Myocyte (in vitro differentiated cells): ENCODE results near the gene PNLIPRP2. TPM values are rescaled to one million over a fixed set of nuclear protein-coding genes. Genes with fewer than 3 reads are reported as not detected.

ENCODE experiments used
- DNase-seq: peaks from one replicate; pipeline ENCODE4 v3.0.0-alpha.2; 2012; ENCODE audit warnings: low read depth
- total RNA-seq: library from RNA; depleted of rRNA; stranded (reverse); fragments of >200 nt; gene quantifications from 2 replicates; pipeline ENCODE4 v1.2.3, GENCODE V29; 2014

The PNLIPRP2 gene
- total RNA-seq, 1 donor from 2014 or later, result not detected

DNA sequence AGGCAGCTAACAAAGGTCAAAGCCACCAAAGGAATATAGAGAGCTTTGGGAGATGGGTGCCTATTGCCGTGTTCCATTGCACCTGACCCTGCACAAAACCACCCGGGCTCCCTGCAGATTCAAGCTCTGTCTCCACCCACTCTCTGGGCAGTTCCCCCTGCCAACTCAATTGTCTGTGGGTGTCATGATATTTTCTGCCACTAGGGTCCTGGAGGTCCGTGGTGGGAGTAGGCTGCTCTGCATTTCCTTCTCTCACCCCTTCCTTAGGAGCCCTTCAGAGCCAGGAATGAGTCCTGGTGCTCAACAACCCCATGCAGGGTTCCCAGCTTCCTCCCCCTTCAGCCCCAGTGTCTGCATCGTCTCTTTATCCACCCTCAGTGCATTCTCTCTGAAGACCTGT is 34.1 kb downstream of the PNLIPRP2 start:
- peak; percentile 7 for DNase-seq

DNA sequence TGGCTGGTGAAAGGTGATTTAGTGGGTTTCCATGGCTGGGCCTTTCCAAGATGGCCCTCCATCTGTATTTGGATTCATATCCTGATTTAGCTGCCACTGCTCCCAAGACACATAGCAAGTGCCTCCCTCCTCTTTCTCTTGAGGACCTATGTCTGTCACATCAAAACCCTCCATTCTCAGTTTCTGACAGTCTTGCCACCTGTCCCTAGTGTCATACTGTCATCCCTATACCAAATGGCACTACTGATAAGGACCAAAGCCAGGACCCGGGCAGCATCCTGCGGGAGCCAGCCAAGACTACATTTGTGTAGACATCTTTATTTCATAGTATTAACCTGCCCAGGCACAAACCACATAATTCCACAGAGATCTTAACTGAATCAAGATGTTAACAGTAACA is 34.8 kb downstream of the PNLIPRP2 start:
- no peak for DNase-seq

DNA sequence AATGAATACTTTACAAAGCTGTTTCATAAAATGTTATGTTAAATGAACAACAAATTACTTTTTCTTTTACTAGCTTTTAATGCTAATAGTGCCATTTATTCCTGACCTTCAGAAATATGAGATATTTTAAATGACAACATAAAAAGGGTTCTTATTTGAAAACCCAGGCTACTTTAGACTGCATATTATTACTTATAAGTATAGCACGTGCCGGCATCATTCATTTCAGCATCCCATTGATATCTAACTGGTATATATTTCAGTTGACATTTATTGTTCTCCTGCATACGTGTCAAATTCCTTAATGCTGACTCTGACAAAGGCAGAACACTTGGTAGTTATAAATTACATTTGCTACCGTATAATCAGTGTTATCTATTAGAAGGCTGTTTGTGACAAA is 35.3 kb downstream of the PNLIPRP2 start:
- no peak for DNase-seq

DNA sequence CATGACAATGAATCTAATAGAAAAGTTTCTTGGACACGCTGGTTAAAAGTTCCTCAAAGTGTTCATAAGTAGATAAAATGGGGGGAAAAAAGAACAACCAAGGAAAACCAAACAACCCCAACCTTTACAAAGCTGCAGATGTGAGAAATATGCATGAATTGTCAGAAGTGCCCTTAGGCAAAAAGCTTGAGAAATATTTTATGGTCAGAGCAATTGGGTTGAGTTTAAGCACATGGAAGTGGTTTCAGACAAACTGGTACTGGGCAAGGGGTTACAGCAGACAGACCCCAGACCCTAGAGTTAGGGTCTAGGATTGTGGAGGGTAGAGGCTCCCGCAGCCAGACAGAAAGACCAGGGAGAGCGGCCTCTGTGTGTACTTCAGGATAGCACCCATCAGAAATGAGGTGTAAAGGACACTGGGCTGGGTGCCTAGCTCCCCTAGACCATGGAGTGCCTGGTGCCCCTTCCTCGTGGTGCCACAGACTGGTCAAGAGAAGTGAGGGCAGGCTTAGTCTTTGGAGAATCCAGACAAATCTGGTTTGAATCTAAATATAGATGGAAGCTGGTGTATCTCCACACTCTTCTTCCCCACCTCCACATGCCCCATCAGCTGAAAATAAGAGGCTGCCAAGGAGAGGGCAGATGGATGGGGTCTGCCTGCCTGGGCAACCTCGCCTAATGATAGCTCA is 37.3 kb downstream of the PNLIPRP2 start:
- DNase-seq, result no peak

DNA sequence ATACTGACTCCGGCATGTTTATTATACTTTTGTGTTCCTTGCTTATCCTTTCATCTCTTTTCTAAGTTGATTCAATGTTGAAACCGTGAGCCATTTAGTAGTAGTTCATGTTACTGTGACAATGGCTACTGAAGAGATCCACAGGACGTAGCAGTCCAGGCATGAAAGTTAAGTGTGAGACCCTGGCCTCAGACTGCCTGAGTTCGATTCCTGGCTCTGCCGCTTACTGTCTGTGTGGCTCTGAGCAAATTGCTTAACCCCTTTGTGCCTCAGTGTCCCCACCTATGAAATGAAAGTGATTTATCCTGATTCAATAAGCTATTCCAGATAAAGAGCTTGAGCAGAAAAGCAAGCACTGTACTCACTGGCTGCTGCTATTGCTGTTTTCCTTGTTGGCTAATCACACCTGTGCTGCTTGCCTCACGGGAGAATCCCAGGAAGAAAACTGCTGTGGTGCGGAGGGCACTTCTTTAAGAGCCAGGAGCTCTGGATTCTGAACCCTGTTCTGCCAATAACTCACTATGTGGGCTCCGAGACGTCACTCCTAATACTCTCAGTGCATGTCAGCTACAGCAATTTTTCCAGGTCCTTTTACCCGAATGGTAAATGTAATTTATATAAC is 38.4 kb downstream of the PNLIPRP2 start:
- no peak for DNase-seq

DNA sequence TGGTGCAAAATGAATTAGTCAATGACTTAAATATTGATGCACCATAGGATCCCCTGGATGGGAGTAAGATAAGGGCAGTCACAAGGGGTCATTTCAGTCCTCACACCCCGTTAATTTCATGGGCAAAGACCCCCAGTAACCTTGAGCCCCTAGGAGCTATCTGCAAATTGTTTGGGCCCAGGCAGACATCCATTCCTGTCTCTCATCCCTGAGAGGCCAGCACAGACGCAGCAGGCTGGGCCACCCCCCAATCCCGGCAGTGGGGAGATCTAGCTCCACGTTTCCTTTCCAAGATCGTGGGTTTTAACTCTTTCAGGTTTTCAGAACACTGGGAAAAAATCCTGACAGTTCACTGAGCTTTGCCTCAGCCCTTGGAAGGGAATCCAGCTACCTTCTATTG is 40.1 kb downstream of the PNLIPRP2 start:
- no peak for DNase-seq

DNA sequence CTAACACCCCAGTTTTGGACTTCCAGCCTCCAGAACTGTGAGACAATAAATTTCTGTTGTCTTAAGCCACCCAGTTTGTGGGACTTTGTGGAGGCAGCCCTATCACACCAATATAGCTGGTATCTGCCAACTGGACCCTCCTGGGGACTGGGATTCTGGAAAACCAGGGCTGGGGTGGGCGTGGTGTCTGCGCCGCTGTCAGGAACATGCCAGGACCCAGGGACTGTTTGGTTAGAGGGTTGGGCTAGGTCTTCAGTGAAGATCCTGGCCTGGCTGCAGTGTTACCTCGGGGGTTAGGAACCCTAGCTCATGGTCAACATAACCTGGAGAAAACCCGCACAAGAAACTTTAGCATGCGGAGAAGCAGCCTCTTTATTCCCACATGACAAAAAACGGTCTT is 42.6 kb downstream of the PNLIPRP2 start:
- DNase-seq, result no peak

DNA sequence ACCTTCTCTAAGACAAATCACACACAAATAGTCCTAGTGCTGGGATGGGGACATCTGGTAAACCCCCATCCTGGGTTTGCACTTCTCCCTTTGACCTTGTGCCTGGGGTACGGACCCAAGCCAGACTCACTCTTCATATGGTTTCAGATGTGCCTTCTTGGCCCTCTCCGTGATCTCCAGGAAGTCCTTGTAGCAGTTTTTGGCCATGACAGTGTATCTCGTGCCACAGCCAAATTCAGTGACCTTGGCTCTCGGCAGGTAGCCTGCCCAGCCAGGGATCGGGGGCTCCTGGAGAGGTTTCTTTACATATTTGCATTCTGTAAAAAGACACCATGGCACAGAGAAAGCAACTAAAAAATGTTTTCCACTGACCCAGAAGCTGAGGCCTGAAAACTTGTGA is 43.9 kb downstream of the PNLIPRP2 start:
- DNase-seq, result no peak

DNA sequence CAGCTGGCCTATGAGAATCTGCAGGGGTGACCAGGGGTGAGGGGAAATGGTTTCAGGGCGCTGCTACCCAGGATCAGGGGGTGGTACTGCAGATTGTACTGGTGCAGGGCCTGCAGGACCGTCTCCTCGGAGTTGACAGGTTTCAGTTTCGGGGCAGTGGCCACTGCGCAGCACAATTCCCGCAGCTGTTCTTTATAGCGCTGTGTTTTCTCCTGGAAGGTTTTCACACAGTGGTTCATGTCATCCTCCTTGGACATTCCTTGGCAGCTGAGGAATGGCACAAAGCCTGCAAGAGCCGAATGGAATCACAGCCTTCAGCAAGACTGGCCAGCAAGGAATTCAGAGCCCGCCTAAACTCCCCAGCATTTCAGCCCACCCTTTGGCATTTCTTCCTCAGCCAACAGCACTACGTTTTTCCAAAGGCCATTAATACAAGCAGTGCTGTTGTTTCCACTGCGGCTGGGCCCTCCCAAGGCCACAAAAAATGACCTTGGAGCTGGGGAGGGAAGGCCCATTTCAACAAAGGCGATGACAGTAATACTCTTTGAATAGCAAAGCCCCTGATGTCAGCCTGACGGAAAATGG is 44.9 kb downstream of the PNLIPRP2 start:
- DNase-seq, result peak; percentile 95

DNA sequence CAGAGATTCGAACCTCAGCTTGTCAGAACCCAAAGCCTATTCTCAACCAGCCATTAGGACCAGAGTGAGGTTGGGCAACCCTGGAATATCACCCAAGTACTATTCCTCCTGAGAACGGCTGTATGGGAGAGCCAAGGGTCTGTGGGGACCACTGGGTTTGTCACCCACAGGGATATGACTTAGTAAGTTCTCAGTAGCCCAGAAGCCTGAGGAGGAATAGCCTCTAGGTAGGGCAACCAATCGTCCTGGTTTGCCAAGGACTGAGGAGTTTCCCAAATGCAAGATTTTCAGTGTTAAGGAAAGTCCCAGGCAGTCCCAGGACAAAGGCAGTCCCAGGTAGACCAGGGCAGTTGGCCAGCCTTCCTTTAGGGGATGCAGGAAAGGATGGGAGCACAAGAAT is 46.7 kb downstream of the PNLIPRP2 start:
- DNase-seq, result no peak

DNA sequence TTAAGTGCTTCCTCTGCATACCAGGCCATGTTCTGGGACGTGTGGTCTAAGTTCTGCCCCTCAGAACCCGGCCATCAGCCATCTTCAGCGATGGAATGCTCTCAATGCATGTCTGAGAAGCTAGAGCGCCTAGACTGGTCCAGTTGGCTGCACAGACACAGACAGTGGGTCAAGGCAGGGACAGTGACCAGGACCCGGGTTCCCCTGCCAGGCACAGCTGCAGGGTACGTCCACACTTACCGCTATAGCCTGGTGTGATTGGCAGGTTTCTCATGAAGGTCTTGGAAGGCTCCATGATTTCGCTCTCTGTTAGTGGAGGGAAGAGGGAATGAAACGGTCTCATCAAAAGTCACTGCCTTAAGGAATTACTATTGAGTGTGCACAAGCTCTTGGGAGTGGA is 47.3 kb downstream of the PNLIPRP2 start:
- no peak for DNase-seq

DNA sequence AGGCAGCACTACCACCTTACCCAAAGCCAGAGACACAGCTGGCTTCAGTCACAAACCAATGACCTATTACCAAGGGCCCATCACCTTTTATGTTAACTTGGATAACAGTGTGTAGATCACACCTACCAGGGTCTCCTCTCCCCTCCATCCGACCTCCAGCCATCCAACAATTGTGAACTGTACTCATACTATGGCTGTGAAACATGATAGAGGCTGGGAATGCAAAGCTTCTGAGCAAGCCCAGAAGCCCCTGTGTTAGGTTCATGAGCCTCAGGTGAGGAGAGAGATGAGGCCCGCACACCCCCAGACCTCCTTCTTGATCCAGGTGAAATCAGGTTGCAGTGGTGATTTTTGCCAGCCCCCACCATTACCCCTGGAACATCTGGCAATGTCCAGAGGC is 47.7 kb downstream of the PNLIPRP2 start:
- no peak for DNase-seq

DNA sequence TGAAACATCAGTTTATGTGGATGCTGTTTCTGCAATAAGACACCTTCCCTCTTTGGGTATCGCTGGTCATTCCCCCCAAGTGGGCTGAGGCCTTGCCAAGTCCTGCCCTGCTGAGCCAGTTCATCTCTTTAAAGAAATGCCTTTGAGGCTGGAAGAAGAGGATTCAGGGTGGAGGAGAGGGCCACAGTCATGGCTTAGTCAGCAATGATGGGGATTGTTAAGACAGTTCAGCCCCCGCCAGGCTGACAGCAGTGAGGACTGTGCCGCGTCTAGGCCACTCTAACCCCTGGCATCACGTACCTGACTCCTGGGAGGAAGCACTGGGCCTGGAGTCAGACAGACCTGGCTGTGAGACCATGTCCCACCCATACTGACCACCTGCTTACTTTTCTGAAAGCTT is 48.3 kb downstream of the PNLIPRP2 start:
- DNase-seq, result no peak

DNA sequence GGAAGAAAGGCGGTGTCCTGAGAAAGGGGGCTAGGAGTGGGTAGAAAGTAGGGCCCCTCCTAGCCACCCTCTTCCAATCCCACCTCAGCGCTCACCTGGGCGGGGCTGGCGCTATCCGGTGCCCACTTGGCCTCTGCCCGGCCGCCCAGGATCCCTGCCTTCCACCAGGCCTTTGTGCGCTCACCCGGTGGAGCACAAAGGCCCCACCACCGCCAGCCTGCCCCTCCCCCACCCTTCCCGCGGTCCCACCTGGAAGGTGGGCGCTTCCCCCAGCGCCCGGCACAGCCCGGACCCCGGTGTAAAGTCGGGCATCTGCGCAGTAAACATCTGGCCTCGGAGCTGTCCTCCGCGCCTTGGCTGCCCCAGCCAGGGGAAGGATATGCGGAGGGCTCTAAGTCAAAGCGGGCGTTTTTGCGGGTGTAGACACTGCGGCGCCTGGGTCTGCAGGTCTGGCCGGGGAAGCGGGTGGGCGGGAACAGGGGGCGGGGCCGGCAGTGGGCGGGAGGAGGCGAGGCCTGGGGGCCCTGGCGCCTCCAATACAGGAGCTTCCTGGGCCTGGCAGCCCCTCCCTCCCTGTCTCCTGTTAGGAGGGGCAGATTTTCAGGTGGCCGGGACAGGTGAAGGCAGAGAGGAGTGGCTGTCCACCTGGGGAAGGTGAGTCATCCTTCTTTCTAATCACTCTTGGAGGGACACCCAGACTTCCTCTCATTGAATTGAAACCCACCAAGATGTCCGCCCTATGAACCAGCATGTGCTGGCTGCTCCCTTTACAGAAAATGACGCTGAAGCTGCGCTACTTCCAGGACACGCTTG is 49.3 kb downstream of the PNLIPRP2 start:
- no peak for DNase-seq

DNA sequence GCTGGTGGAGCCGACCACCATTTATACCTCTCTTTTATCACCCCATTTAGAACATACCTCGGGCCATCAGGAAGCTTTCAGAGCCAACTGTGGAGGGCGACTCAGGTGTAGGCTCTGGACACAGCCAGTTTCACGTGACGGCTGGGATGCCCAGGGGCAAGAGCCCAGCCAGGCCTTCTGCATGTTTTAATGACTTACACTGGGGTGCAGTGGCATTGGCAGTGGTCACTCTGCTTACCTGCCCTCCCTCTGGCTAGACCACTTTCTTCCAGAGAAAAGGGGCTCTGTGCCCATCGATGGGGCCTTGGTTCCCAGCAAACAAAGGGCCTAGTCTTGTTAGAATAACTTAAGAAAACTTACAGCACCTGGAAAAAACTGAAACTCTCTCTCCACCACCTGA is 50.0 kb downstream of the PNLIPRP2 start:
- DNase-seq, result no peak

DNA sequence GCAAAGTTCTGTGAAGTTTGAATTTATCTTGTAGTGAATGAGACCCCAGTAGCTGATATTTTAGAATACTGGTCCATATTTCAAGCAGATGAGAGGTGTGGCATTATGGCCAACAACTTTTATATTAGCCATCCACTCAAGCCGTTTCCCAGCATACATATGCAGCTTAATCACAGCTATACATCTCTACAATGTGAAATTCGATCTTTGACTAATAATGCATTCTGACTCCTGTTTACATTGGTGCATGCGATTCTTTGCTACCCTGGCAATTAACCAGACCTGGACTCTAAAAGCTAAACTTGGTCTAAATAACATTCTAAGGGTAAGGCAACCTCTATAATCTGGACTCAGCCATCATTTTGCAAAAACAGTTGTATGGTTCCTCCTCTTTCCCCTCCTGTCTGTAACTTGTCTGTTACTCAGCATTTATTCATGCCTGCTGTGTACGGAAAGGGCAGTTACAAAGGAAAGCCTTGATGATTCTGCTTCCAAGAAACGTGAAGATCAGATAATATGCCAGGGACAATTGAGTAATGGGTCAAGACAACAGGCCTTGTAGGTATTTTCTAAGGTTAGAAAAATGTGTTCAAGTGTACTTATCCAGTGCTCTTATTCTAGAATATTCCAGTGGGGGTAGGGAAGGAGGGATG is 50.6 kb downstream of the PNLIPRP2 start:
- DNase-seq, result no peak

DNA sequence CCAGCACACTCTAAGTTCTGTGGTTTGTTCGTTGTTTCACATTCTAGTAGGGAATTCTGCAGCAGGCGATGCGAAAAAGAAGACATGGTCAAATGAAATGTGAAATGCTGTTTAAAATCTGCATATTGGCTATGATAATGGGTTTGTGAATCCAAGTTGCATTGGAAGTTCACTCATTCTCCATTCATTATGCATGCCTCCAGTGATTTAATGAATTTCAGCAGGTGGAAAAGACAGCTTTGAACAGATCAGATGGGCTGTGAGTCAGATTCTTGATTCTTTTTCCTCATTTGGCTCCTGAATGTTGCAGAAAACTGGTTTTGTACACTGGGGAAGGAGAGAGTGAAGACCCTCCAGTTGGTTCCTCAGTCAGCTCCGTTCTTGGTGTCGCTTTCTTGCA is 52.1 kb downstream of the PNLIPRP2 start:
- DNase-seq, result no peak

DNA sequence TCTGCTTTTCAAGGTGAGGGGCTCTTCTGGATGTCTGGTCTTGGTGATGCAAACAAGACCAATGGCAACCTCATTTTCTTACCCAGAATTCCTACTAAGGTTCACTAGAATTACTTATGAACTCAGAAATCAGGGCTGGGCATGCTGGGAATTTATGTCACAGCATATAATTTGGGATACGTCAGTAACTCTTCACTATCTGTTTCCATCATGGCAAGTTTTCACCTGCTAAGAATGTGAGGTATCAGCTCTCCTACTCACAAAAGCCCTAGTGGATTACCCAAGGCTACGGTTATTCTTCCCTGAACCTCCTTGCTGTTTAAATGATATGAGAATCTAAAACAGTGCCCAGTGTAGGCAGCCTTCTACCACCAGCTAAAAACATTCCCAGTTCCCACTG is 53.1 kb downstream of the PNLIPRP2 start:
- DNase-seq, result no peak

DNA sequence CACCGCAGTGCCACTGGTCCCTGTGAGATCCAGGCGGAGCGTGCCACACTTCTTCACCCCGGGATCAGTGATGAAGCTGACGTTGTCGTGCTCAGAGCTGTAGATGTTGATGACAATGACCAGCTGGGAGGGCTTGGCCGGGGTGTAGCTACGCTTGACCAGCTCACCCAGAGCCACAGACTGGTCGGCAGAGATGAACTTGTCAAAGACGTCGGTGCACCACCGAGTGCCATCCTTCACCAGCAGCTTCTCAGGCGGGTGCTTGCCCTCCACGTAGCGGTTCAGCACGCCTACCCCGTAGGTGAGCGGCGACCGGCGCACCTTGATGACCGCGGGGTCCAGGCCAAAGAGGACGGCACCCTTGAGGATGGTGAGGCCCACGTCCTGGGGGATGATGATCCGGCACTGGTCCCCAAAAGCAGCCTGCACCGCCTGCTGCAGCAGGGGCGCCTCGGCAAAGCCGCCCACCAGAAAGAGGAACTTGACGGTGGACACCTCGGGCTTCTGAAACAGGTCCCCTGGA is 54.2 kb downstream of the PNLIPRP2 start:
- DNase-seq, result no peak

DNA sequence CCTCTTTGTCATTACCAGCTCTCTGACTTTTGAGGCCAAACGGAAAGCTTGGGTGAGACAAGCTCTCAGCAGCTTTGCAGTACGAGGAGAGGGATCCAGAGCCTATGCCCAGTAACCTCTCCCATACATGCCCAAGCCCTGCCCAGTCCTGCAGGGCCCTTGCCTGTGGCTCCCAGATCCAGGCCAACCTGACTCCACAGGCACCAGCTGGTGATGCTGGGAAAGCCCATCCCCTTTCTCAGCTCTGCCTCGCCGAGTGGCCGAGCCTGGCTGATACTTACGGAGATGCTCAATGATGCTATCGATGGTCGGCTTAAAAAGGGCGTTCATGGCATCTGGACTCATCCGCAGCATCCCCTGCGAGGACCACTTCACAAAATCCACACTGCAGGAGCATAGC is 55.4 kb downstream of the PNLIPRP2 start:
- DNase-seq, result no peak

DNA sequence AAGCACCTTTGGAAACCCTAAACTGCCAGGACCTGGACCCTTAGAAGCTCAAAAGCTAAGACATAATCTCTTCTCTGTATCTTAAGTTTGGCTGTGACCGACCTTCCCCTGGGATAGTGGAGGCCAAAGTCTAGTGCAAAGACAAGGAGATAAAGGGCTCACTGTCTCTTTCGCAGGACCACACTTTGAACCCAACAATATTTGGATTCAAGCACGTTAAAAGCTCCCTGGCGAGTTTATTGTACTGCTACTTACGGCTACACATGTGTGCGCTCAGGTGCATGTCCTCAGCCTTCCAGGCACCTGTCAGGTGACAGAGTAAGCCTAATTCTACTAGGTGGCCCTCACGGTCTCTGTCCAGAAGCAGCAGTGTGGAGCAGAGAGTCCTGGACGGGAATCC is 55.9 kb downstream of the PNLIPRP2 start:
- DNase-seq, result no peak
